HG02970 (cell line): ENCODE measurements around the gene CPTP.

ENCODE experiments used
- ATAC-seq: cut with Tn5 transposase; IDR thresholded peaks from one replicate; pipeline ENCODE4 v1.9.1; 2021; ENCODE audit warnings: mild to moderate bottlenecking, moderate library complexity, moderate number of reproducible peaks; ENCODE audit not compliant: unreplicated experiment, low FRiP score

The CPTP gene

DNA sequence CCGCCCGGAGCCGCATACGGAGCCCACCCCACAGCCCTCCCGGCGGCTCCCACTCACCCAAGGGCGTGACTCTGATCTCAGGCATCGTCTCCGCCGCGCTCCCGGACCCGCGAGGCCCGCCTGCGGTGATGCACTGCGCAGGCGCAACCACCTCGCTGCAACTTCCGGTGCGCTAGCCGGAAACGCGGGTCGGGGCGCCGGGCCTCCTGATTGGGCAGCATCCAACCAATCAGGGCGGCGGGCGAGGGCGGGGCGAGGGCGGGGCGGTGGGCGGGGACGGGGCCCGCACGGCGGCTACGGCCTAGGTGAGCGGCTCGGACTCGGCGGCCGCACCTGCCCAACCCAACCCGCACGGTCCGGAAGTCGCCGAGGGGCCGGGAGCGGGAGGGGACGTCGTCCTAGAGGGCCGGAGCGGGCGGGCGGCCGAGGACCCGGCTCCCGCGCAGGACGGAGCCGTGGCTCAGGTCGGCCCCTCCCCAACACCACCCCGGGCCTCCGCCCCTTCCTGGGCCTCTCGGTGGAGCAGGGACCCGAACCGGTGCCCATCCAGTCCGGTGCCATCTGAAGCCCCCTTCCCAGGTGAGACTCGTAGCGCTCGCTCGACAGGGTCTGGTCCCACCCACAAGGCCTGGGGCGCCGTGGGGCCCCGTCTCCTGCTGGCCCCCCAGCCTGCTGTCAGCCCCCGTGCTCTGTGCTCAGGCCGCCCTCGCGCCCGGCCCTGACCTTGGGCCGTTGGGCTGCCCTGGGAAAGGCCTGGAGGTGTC, at the start of gene CPTP, which contains the start of gene INTS11:
Gene CPTP, plus strand, starts transcription at position 279 of the 764 bp plus-strand sequence. CDS start 2,109 bp downstream, outside the sequence.
Gene INTS11, minus strand, starts transcription at position 137 of the 764 bp plus-strand sequence. Its CDS starts 52 bp downstream, at position 85.
- ATAC-seq: peak; percentile 79

DNA sequence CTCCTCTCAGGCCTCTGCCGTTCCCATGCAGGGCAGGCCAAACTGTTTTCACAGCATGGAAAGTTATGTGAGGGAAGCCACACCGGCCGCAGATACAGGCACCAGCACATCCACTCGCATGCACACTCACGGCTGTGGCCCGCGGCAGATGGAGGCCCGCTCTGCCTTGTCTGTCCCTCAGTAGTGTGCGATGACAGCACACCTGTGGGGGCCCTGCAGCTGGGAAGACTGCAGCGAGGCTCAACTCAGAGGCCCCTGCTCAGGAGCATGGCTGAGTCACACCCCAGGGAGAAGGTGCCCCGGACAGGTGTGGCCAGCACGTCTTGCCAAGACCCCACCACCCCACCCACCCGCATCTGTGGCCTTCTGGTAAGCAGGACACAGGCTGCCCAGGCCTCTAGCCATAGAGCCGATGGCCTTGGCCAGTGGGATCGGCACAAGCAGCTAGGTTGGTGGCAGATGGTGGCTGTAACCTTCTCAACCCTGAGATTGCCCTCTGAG, 49.6 kb upstream of the CPTP start:
- no peak for ATAC-seq

GRCh38 chr1:1275836-1276235, 48.8 kb upstream of the CPTP start:
- ATAC-seq: no peak

DNA sequence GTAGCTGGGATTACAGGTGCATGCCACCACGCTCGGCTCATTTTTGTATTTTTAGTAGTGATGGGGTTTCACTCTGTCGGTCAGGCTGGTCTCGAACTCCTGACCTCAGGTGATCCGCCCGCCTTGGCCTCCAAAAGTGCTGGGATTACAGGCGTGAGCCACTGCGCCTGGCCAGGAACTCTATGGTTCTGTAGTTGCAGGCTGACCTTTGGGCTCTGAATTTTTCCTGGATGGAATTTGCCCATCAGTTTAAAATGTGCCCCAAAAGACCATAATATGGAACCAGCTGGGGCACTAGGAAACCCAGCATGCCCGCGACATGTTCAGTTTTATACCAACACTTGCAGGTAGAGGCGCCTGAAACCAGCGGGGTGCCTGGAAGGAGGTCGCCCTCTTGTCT, 46.0 kb upstream of the CPTP start:
- no peak for ATAC-seq

DNA sequence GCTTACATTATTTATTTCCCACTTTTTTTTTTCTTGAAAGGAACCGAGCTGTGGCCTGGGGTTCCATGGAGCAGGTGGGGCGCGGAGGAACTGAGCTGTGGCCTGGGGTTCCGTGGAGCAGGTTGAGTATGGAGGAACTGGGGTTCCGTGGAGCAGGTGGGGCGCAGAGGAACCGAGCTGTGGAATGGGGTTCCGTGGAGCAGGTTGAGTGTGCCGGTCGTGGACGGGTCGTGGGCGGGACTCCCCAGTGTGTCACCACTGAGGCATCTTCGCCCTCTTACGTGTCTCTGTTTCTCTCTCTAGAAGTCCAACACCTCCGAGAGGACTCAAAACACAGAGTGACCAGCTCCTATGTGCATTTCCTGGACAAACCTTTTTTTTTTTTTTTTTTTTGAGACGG, 45.6 kb upstream of the CPTP start:
- no peak for ATAC-seq

- no peak for ATAC-seq
These were observed 43.7 kb upstream of the CPTP start for GRCh38 chr1:1280782-1281481.

- ATAC-seq: no peak
These were observed 42.9 kb upstream of the CPTP start for GRCh38 chr1:1281533-1282321.

DNA sequence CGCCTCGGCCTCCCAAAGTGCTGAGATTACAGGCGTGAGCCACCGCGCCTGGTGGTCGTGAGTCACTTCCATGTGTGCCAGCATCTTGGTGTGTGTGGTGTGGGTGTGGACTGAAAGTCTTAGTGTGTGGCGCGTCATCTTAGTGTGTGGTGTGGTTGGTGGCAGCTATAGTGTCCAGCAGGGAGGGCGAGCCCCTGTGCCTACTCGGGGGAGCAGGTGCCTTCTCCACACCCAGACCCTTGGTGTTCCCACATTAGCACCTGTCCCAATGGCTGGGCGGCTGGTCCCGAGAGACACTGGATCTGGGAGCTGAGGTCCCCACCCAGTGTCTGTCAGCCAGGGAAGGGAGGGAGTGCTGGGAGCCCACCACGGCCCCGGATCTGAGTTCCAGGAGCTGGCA, 41.6 kb upstream of the CPTP start:
- no peak for ATAC-seq

DNA sequence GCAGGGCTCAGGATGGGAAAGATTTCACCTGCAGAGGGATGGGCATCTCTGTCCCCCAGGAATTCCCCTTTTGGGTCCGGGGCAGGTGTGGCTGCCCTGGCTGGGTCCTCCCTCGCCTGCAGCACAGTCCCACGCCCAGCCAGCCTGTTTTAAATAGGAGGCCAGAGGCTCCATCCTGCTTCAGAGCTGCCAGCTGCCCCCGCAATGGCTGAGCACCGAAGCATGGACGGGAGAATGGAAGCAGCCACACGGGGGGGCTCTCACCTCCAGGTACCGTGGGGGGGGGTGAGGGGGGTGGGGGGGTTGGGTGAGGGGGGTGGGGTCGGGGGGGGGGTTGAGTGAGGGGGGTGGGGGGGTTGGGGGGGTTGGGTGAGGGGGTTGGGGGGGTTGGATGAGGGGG, 40.8 kb upstream of the CPTP start:
- no peak for ATAC-seq

DNA sequence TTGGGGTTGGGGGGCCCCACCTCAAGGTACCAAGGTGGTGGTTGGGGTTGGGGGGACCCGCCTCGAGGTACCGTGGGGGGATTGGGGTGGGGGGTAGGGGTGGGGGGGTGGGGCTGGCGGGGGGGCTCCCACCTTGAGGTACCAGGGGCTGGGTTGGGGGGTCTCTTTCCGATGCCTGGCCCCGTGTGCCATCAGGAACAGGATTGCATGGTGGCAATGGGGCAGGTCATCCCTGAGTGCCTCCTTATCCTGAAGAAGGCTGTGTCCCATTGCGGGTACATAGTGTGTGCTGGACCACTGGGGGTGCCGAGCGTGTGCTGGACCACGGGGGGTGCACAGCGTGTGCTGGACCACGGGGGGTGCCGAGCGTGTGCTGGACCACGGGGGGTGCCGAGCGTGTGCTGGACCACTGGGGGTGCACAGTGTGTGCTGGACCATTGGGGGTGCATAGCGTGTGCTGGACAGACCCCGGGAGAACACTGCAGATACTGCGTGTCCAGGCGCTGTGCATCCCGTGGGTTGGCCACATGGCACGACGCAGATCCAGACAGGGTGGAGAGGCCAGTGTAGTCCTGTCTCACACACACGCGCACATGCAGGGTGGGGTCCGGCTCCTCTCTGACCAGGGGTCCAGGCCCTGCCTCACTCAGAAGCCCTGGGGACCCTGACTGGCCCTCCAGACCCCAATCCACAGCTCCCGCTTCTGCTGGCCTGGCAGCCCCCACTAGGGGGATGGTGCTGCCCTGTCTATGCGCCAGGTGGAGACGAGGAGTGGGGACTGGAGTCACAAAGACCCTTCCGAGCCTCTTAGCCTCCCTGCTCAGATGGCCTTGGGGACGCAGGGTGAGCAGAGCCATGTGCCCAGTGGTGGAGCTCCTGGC, 40.1 kb upstream of the CPTP start:
- ATAC-seq: no peak

- ATAC-seq: no peak
These were observed 39.5 kb upstream of the CPTP start for GRCh38 chr1:1285102-1285571.

GRCh38 chr1:1285611-1286311, 38.8 kb upstream of the CPTP start:
- no peak for ATAC-seq

- ATAC-seq: no peak
These were observed 38.0 kb upstream of the CPTP start for GRCh38 chr1:1286313-1287261.

DNA sequence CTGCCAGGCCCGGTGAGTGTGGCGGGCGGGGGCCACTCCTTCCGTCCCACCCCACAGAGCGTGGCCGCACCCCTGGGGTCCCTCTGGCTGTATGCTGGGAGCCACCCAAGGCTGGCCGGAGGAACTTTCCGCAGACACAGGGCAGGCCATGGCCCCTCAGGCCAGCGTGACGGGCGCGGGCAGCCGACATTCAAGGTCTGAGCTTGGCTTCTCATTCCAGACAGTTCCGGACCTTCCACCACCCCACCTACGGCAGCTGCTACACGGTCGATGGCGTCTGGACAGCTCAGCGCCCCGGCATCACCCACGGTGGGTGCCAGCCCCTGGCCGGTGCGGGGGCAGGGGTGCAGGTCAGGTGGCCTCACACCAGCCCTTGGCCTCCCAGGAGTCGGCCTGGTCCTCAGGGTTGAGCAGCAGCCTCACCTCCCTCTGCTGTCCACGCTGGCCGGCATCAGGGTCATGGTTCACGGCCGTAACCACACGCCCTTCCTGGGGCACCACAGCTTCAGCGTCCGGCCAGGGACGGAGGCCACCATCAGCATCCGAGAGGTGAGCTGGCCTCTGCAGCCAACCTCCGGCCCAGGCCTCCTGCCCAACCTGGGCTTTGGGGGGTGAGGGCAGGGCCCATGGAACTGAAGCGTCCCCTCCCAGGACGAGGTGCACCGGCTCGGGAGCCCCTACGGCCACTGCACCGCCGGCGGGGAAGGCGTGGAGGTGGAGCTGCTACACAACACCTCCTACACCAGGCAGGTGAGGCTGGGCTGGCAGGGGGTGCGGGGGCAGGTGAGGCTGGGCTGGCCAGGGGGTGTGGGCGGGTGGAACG, 37.1 kb upstream of the CPTP start:
- no peak for ATAC-seq

DNA sequence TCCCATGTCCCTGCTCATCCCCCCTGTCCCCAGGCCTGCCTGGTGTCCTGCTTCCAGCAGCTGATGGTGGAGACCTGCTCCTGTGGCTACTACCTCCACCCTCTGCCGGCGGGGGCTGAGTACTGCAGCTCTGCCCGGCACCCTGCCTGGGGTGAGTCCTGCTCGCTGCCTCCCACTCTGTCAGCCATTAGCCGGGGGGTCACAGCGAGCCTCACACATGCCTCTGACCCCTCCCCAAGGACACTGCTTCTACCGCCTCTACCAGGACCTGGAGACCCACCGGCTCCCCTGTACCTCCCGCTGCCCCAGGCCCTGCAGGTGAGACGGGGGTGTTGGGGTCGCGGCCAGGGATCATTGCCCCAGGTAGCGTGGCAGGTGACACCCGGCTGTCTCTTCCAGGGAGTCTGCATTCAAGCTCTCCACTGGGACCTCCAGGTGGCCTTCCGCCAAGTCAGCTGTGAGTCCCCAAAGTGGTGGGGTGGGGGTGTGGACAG, 34.3 kb upstream of the CPTP start:
- ATAC-seq: no peak

DNA sequence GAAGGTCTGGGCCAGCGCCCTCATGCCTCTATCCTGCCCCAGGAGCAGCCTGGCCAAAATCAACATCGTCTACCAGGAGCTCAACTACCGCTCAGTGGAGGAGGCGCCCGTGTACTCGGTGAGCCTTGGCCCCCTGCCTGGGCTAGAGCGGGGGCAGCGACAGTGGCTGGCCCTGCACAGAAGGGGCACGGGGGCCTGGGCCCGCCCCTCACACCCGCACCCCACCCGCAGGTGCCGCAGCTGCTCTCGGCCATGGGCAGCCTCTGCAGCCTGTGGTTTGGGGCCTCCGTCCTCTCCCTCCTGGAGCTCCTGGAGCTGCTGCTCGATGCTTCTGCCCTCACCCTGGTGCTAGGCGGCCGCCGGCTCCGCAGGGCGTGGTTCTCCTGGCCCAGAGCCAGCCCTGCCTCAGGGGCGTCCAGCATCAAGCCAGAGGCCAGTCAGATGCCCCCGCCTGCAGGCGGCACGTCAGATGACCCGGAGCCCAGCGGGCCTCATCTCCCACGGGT, 33.5 kb upstream of the CPTP start:
- no peak for ATAC-seq
